Fibroblast of lung (primary cell): ENCODE data around the gene COL11A2. TPM values are rescaled to one million over a fixed set of nuclear protein-coding genes. Genes with fewer than 3 reads are reported as not detected.

Experiments
- DNase-seq, 2 donors: peaks; one replicate each; pipeline versions ENCODE4 v3.0.0 to v3.0.0-alpha.2; 2010; ENCODE audit warnings: low read depth in 2 of 2
- H2AFZ ChIP-seq: 2 replicates; pipeline ENCODE4 v1.5.1; 2012; ENCODE audit warnings: low read length, control low read depth, inconsistent platforms
- H3K27ac ChIP-seq: 2 replicates; pipeline ENCODE4 v1.5.1; 2011; ENCODE audit warnings: low read length, control low read depth; ENCODE audit not compliant: insufficient read depth
- H3K27me3 ChIP-seq: 2 replicates; pipeline ENCODE4 v1.5.1; 2011; ENCODE audit warnings: mild to moderate bottlenecking, low read length; ENCODE audit not compliant: control insufficient read depth, insufficient read depth
- H3K36me3 ChIP-seq: 2 replicates; pipeline ENCODE4 v1.5.1; 2011; ENCODE audit warnings: low read length; ENCODE audit not compliant: control insufficient read depth, insufficient read depth
- H3K4me1 ChIP-seq: 2 replicates; pipeline ENCODE4 v1.5.1; 2011; ENCODE audit warnings: low read length; ENCODE audit not compliant: control insufficient read depth, insufficient read depth; ENCODE audit errors: extremely low read depth
- H3K4me2 ChIP-seq: 2 replicates; pipeline ENCODE4 v1.5.1; 2011; ENCODE audit warnings: low read length, control low read depth; ENCODE audit not compliant: insufficient read depth; ENCODE audit errors: extremely low read depth
- H3K4me3 ChIP-seq, 4 experiments: fragments of 200-600 bp in 1 of 4; sonication (generic) in 1 of 4; replicated peaks in 1 of 4; 2 replicates each; pipeline ENCODE4 v1.5.1; 2011 to 2016; ENCODE audit warnings: low read length in 4 of 4, low read depth in 3 of 4, mild to moderate bottlenecking in 3 of 4, control low read depth in 2 of 4, inconsistent platforms in 1 of 4, mixed read lengths in 1 of 4; ENCODE audit not compliant: insufficient read depth in 1 of 4; ENCODE audit errors: control extremely low read depth in 1 of 4
- H3K79me2 ChIP-seq: 2 replicates; pipeline ENCODE4 v1.5.1; 2012; ENCODE audit warnings: mild to moderate bottlenecking, low read length, inconsistent platforms; ENCODE audit not compliant: control insufficient read depth, insufficient read depth
- H3K9ac ChIP-seq: 2 replicates; pipeline ENCODE4 v1.5.1; 2011; ENCODE audit warnings: mild to moderate bottlenecking, low read length, control low read depth; ENCODE audit not compliant: insufficient read depth
- H3K9me3 ChIP-seq: 2 replicates; pipeline ENCODE4 v1.5.1; 2012; ENCODE audit warnings: low read depth, low read length; ENCODE audit not compliant: control insufficient read depth, insufficient read depth
- H4K20me1 ChIP-seq: 2 replicates; pipeline ENCODE4 v1.5.1; 2011; ENCODE audit warnings: low read length; ENCODE audit not compliant: control insufficient read depth, insufficient read depth; ENCODE audit errors: extremely low read depth
- EZH2 ChIP-seq: IDR thresholded peaks from 2 replicates; pipeline ENCODE4 v1.5.1; 2012; ENCODE audit warnings: low read length, control low read depth, mild to moderate bottlenecking; ENCODE audit errors: missing control alignments
- polyA plus RNA-seq, 2 donors: library from polyadenylated mRNA; depleted of rRNA in 1 of 2; stranded (reverse) in 1 of 2; unstranded in 1 of 2; fragments of >200 nt; gene quantifications; 2 replicates each; pipeline ENCODE4 v1.2.1, GENCODE V29; 2011 to 2012; ENCODE audit warnings: missing spikeins in 1 of 2
- total RNA-seq: library from RNA; depleted of rRNA; stranded (reverse); fragments of >200 nt; gene quantifications from 2 replicates; pipeline ENCODE4 v1.2.1, GENCODE V29; 2014
- TF ChIP-seq, protein P1 (sequence below), 2 donors: IDR thresholded peaks in 1 of 2; conservative IDR thresholded peaks in 1 of 2; 1 replicate in 1 of 2; 2 replicates in 1 of 2; pipeline ENCODE4 v1.5.1; 2011 to 2012; ENCODE audit warnings: low read length in 2 of 2, control low read depth in 1 of 2, inconsistent platforms in 1 of 2, low read depth in 1 of 2, mild to moderate bottlenecking in 1 of 2

Gene COL11A2
- total and polyA plus RNA-seq, 2 donors (not counting 1 experiment from before 2014, with no cell fraction given) = 0.17 TPM

DNA sequence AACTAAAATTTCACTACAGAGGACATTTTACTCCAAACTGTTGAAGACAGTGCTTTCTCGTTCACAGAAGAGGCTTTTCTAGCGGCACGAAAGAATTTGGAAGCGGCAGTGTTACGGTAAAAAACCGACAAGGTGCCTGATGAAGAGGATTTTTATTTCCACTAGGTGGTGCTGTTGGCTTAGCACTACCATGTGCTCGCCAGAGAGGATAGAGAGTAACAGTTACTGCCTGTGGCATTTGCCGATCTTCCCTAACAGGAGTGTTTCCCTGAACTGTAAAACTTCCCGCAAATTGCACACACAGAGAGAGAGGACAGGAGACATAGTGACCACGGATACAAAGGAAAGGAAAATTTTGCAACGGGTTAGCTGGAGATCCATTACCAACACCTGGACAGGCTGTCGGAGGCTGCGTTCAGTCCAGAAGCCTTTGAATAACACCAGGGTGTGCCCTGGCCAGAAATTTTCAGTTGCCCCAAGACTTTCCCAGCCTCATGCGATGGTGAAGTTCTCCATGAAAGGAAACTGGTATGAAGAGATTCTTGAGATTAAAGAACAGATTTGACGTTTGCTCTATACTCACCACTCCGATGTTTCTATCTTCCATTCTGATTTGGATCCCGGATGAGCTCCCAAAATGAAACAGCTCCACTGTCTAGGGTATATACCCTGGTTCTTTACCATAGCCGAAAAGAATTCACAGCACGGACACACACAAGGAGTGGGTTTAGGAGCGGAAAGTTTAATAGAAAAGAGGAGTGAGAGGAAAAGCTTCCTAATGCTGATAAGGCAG, 68.3 kb downstream of the COL11A2 start:
- no peak overlapping the region for H2AFZ ChIP-seq
- H3K79me2 ChIP-seq = no peaks in the 10 kb centered on the region
- DNase-seq = peak; percentile 14 to 37
- H3K27me3 ChIP-seq = peaks cover 10% of the 10 kb centered on the region
- H3K27ac ChIP-seq = no peak overlapping the region
- H3K9ac ChIP-seq = no peak overlapping the region
- no peak overlapping the region for H3K4me3 ChIP-seq
- H3K9me3 ChIP-seq = no peaks in the 10 kb centered on the region
- H3K4me1 ChIP-seq = no peaks in the 10 kb centered on the region
- H4K20me1 ChIP-seq = no peaks in the 10 kb centered on the region
- H3K4me2 ChIP-seq = no peak overlapping the region
- H3K36me3 ChIP-seq = no peaks in the 10 kb centered on the region
- no peak for TF ChIP-seq EZH2
- TF ChIP-seq, protein P1, sequence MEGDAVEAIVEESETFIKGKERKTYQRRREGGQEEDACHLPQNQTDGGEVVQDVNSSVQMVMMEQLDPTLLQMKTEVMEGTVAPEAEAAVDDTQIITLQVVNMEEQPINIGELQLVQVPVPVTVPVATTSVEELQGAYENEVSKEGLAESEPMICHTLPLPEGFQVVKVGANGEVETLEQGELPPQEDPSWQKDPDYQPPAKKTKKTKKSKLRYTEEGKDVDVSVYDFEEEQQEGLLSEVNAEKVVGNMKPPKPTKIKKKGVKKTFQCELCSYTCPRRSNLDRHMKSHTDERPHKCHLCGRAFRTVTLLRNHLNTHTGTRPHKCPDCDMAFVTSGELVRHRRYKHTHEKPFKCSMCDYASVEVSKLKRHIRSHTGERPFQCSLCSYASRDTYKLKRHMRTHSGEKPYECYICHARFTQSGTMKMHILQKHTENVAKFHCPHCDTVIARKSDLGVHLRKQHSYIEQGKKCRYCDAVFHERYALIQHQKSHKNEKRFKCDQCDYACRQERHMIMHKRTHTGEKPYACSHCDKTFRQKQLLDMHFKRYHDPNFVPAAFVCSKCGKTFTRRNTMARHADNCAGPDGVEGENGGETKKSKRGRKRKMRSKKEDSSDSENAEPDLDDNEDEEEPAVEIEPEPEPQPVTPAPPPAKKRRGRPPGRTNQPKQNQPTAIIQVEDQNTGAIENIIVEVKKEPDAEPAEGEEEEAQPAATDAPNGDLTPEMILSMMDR (conservative IDR thresholded peaks at IDR 0.05 in 1 of 2, IDR thresholded peaks at IDR 0.05 in 1 of 2; ENCODE audit: low read depth in 1 of 2, low read length in 2 of 2) = peak; percentile 24 to 44

DNA sequence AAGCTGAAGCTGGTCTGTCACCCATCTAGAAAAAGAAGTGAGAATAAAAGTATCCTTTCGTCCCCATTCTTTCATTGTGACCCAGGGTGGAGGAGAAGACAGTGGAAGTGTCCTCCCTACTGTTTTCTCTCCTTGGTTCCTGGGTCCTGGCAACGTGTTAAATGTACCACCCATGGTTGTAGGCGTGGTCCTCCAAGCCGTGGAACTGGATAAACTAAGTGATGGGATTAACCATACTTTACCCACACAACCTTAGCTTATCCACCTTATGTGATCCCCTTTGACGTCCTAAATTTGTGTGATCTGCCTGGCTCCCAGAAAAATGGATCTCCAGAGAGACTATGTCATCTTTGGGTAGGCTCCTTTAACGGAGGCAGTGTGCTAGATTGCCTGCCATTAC, 69.1 kb downstream of the COL11A2 start:
- H3K4me1 ChIP-seq = no peaks in the 10 kb centered on the region
- no peak overlapping the region for H3K4me2 ChIP-seq
- no peak overlapping the region for H3K27ac ChIP-seq
- no peak overlapping the region for H3K9ac ChIP-seq
- no peak for TF ChIP-seq EZH2
- TF ChIP-seq, protein P1 (conservative IDR thresholded peaks at IDR 0.05 in 1 of 2, IDR thresholded peaks at IDR 0.05 in 1 of 2; ENCODE audit: low read depth in 1 of 2, low read length in 2 of 2) = no peak
- H2AFZ ChIP-seq = no peak overlapping the region
- no peaks in the 10 kb centered on the region for H3K79me2 ChIP-seq
- H4K20me1 ChIP-seq = no peaks in the 10 kb centered on the region
- no peak overlapping the region for H3K4me3 ChIP-seq
- peaks cover 2% of the 10 kb centered on the region for H3K27me3 ChIP-seq
- DNase-seq = no peak
- H3K9me3 ChIP-seq = no peaks in the 10 kb centered on the region
- no peaks in the 10 kb centered on the region for H3K36me3 ChIP-seq

DNA sequence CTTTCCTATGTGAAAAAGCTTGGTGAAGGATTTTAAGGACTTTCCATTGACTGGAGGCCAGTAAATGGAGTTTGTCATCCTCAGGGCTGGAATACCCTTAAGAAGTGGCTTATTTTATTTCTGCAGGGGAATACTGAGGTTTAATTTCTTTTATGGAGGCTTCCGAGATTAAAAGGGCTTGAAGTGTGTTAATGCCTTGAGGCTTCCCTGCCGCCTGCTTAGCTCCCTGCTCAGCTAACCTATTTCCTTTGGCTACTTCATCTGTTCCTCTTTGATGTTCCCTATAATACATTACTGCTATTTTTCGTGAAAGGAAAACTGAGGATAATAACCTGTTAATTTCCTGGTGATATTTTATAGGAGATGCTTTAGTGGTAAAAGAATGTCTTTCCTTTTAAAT, 72.3 kb downstream of the COL11A2 start:
- Histone ChIP-seq H2AFZ (no peak overlapping the region), H3K9ac (no peak overlapping the region), H3K36me3 (no peaks in the 10 kb centered on the region), H3K79me2 (no peaks in the 10 kb centered on the region), H3K4me2 (no peak overlapping the region), H3K27ac (no peak overlapping the region), H3K4me3 (no peak overlapping the region), H4K20me1 (no peaks in the 10 kb centered on the region), H3K27me3 (peaks cover 25% of the 10 kb centered on the region), H3K9me3 (no peaks in the 10 kb centered on the region), H3K4me1 (no peaks in the 10 kb centered on the region)
- TF ChIP-seq EZH2 = no peak
- TF ChIP-seq, protein P1 (conservative IDR thresholded peaks at IDR 0.05 in 1 of 2, IDR thresholded peaks at IDR 0.05 in 1 of 2; ENCODE audit: low read depth in 1 of 2, low read length in 2 of 2) = no peak
- no peak for DNase-seq
